Neuron (in vitro differentiated cells): ENCODE data around the gene MED27.

Experiments used
- H2AFZ ChIP-seq: one replicate; pipeline ENCODE4 v1.6.1; 2013; ENCODE audit warnings: low read depth, mild to moderate bottlenecking, inconsistent platforms, low read length, moderate library complexity
- H3K27me3 ChIP-seq: one replicate; pipeline ENCODE4 v1.6.1; 2013; ENCODE audit warnings: low read length; ENCODE audit not compliant: insufficient read depth
- H3K36me3 ChIP-seq: one replicate; pipeline ENCODE4 v1.6.1; 2013; ENCODE audit warnings: low read length; ENCODE audit not compliant: insufficient read depth
- H3K4me1 ChIP-seq: one replicate; pipeline ENCODE4 v1.6.1; 2013; ENCODE audit warnings: low read length; ENCODE audit not compliant: insufficient read depth
- H3K4me3 ChIP-seq: 2 replicates; pipeline ENCODE4 v1.5.1; 2013; ENCODE audit warnings: mild to moderate bottlenecking, low read length, moderate library complexity
- H3K9me3 ChIP-seq: one replicate; pipeline ENCODE4 v1.6.1; 2013; ENCODE audit warnings: low read length

MED27 gene, protein sequence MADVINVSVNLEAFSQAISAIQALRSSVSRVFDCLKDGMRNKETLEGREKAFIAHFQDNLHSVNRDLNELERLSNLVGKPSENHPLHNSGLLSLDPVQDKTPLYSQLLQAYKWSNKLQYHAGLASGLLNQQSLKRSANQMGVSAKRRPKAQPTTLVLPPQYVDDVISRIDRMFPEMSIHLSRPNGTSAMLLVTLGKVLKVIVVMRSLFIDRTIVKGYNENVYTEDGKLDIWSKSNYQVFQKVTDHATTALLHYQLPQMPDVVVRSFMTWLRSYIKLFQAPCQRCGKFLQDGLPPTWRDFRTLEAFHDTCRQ

DNA sequence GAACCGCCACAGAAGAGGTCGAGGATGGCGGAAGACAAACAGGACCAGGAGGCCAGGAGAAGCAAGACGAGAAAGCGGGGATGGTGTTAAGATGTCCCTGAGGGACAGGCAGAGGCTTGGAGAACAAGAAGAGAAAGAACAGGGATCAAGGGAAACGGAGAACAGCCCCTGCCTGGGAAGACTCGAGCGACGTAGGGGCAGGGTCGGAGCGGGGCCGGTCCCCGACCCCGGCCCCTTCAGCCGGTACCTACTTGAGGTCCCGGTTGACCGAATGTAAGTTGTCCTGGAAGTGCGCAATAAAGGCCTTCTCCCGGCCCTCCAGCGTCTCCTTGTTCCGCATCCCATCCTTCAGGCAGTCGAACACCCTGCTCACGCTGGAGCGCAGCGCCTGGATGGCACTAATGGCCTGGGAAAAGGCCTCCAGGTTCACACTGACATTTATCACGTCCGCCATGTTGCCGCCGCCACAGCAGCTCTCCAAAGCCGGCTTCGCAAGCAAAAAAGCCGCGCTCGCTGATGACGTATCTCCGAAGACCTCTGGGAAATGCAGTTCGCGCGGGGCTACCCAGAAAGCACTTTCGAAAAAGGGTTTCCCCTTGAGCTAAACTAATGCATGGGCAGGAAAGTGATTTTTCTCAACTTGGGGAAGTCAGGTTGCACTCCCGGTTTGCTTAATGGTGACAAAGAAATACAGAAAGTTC, at the start of gene MED27:
MED27 (minus strand) TSS at position 477 of the 701 bp plus-strand sequence; CDS start at position 454, 23 bp downstream.
- peaks cover 13% of the 10 kb centered on the region for H3K36me3 ChIP-seq
- peaks cover 15% of the 10 kb centered on the region for H3K4me1 ChIP-seq

DNA sequence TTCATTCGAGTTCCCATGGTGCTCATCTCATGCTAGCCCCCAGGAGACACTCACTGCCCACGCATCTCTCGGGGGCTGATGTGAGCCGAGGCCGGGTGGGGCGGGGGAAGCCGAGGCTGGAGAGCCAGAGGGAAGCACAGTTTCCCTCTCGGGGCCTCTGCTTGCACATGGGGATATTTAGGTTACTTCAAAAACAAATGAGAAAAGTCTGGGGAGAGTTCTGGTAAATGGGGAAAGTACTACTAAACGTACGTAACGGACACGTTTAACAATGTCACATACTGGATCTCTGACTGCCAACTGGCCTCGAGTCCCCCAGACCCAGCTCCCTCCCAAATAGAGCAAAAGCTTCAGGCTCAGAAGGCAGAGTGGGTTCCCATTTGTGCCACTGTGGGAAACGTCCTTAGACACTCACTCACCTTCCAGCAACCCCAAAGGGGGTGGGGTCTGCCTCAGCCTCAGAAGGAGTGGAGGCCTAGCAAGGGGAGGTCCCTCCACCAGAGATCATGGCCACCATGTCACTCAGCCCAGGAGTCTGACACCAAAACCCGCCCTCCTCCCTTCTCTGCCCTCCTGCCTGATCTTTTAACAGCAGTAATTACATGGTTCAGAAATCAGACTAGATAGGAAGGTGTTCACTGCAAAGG, 48.3 kb upstream of the MED27 start:
- no peaks in the 10 kb centered on the region for H3K36me3 ChIP-seq
- peaks cover 38% of the 10 kb centered on the region for H3K27me3 ChIP-seq
- no peaks in the 10 kb centered on the region for H3K9me3 ChIP-seq
- no peaks in the 10 kb centered on the region for H3K4me1 ChIP-seq
- no peak overlapping the region for H2AFZ ChIP-seq
- no peak overlapping the region for H3K4me3 ChIP-seq

More for the DNA sequence above, at the start of gene MED27:
- Histone ChIP-seq H2AFZ (peak within 1 kb of the TSS; percentile 85), H3K9me3 (no peaks in the 10 kb centered on the region), H3K27me3 (no peaks in the 10 kb centered on the region), H3K4me3 (peak within 1 kb of the TSS; percentile 79)

DNA sequence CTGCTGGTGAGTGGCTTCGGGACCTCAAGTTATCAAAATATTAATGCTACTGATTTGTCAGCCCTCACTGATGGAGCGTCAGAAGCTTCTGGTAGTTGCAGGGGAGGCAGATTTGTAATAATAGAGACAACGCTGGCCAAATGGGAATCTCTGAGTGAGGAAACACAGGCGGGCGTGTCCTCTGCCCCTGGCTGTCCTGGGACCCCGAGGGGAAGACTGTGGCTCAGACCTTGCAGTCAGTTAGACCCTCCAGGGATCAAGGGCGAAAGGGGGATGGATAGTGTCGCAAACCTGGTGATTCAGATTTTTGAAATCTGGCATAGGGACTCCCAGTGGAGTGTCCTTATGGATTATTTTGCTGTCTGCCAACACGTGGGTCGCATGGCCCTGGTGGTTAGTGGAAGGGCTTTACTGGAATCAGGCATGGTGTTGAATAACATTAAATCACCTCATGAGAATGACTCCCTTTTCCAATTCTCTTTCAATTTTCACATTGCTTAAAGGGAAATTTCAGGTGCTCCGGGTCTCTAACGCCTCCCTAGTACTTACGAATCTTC, 47.1 kb upstream of the MED27 start:
- Histone ChIP-seq H3K36me3 (no peaks in the 10 kb centered on the region), H2AFZ (no peak overlapping the region), H3K4me3 (no peak overlapping the region), H3K27me3 (peaks cover 47% of the 10 kb centered on the region), H3K9me3 (no peaks in the 10 kb centered on the region), H3K4me1 (no peaks in the 10 kb centered on the region)

GRCh38 chr9:132125944-132126679, 46.4 kb upstream of the MED27 start:
- H3K27me3 ChIP-seq: peaks cover 46% of the 10 kb centered on the region
- H3K4me1 ChIP-seq: no peaks in the 10 kb centered on the region
- H2AFZ ChIP-seq: no peak overlapping the region
- no peaks in the 10 kb centered on the region for H3K36me3 ChIP-seq
- H3K4me3 ChIP-seq: no peak overlapping the region
- no peaks in the 10 kb centered on the region for H3K9me3 ChIP-seq

DNA sequence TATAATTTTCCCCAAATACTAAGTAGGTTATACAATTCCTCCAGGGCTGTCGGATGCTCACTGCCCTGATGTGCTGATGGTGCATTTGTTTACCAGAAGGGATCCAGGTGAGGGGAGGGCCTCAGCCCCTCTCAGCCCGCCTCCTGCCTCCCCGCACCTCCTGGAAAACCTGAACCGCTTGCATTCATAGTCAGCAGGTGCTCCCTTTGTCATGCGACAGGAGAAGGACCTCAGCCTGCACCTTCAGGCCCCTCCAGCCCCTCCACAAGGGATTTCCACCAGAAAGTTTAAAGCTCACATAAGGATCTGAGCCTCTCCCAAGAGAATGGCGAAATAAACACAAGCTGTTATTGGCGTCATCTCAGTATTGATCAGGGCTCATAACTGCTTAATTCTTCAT, 45.7 kb upstream of the MED27 start:
- no peak overlapping the region for H2AFZ ChIP-seq
- H3K4me3 ChIP-seq: no peak overlapping the region
- peaks cover 43% of the 10 kb centered on the region for H3K27me3 ChIP-seq
- no peaks in the 10 kb centered on the region for H3K9me3 ChIP-seq
- H3K4me1 ChIP-seq: no peaks in the 10 kb centered on the region
- no peaks in the 10 kb centered on the region for H3K36me3 ChIP-seq

DNA sequence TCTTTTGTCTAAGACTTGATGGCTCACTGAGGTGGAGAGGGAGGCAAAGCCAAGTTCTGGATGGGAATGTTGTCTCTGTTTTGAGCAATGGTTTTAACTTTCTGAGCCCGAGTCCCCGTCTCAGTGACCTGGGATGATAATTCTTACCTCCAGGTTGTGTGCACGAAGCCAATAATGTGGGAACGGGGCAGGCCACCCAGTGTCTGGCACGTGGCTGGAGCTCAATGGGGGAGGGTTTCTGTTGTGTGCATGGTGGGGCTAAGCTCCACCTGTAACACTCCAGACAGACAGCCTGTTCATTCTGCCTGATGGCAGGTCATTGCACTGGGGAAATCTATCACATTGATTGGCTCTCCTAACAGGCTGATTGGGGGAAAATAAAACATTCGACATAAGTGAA, 45.1 kb upstream of the MED27 start:
- Histone ChIP-seq H2AFZ (no peak overlapping the region), H3K9me3 (no peaks in the 10 kb centered on the region), H3K36me3 (no peaks in the 10 kb centered on the region), H3K27me3 (peaks cover 43% of the 10 kb centered on the region), H3K4me1 (no peaks in the 10 kb centered on the region), H3K4me3 (no peak overlapping the region)

GRCh38 chr9:132121021-132121420, 41.4 kb upstream of the MED27 start:
- H2AFZ ChIP-seq: no peak overlapping the region
- H3K36me3 ChIP-seq: no peaks in the 10 kb centered on the region
- H3K27me3 ChIP-seq: peaks cover 37% of the 10 kb centered on the region
- H3K4me1 ChIP-seq: no peaks in the 10 kb centered on the region
- no peaks in the 10 kb centered on the region for H3K9me3 ChIP-seq
- H3K4me3 ChIP-seq: no peak overlapping the region

DNA sequence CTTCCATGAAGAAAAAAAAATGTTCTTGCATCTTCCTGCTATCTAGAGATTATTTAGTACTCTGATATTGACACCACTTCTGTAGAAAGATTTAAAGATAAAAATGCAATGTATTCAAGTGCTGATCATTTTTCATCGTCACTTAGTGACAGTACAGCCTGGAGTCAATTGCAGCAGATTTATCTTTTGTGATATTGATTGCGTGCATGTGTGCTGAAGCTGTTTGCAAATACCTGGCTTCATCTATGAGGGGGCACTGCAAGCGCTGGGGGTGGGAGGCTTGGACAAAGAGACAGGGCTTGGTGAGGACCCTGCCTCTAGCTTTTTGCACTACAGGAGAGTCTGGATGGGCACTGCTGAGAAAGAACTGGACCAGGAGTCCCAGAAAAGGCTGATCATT, 38.0 kb upstream of the MED27 start:
- no peaks in the 10 kb centered on the region for H3K9me3 ChIP-seq
- H2AFZ ChIP-seq: no peak overlapping the region
- H3K27me3 ChIP-seq: peaks cover 27% of the 10 kb centered on the region
- no peak overlapping the region for H3K4me3 ChIP-seq
- no peaks in the 10 kb centered on the region for H3K4me1 ChIP-seq
- H3K36me3 ChIP-seq: no peaks in the 10 kb centered on the region

GRCh38 chr9:132116583-132116982, 36.9 kb upstream of the MED27 start:
- Histone ChIP-seq H3K4me1 (no peaks in the 10 kb centered on the region), H2AFZ (no peak overlapping the region), H3K4me3 (no peak overlapping the region), H3K9me3 (no peaks in the 10 kb centered on the region), H3K36me3 (no peaks in the 10 kb centered on the region), H3K27me3 (peaks cover 21% of the 10 kb centered on the region)

DNA sequence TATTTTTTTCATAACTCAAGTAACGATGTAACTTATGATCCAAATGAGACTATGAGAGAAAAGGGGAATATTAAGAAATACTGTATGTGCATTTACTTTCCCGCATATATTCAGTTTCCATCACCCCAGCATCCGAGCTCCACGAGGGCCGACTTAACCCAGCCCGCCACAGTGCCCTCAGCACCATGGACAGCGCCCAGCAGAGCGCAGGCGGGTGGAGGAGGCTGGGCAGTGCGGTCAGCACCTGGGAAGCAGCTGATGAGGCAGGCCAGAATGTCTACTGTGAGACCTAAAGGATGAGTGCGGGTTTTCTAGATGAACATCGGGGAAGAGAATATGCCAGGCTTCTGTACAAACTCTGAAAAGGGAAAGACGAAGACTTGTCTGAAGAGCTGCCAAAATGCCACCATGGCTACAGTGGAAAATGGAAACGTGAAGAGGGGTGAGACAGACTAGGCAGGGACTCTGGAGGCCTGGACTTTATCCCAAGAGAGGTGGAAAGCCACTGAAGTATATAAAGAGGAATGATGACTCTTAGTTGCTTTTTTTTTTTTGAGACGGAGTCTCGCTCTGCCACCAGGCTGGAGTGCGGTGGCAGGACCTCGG, 34.5 kb upstream of the MED27 start:
- Histone ChIP-seq H3K27me3 (peaks cover 21% of the 10 kb centered on the region), H2AFZ (no peak overlapping the region), H3K4me1 (no peaks in the 10 kb centered on the region), H3K36me3 (no peaks in the 10 kb centered on the region), H3K9me3 (no peaks in the 10 kb centered on the region), H3K4me3 (no peak overlapping the region)

DNA sequence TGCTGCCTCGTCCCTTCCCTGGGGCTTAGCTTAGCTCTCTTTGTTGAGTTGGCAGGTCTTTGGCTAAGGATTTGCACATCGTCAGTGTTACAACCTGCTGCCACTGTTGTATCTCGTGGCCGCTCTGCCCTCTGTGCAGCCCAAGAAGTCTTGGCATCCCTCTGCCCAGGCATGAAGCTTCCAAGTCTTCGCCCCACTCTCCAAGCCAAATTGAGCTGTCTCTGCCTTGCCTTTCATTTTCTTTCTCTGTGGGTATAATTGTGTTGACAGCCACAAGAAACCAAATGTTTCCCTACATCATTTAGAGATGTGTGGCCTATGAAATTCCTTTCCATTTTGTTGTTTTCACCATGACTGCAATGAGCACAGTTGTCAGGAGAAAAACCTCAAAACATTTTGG, 29.6 kb upstream of the MED27 start:
- no peak overlapping the region for H3K4me3 ChIP-seq
- H3K27me3 ChIP-seq: peaks cover 7% of the 10 kb centered on the region
- no peaks in the 10 kb centered on the region for H3K4me1 ChIP-seq
- no peak overlapping the region for H2AFZ ChIP-seq
- no peaks in the 10 kb centered on the region for H3K9me3 ChIP-seq
- H3K36me3 ChIP-seq: no peaks in the 10 kb centered on the region

GRCh38 chr9:132108728-132109127, 29.1 kb upstream of the MED27 start:
- peaks cover 6% of the 10 kb centered on the region for H3K27me3 ChIP-seq
- no peaks in the 10 kb centered on the region for H3K9me3 ChIP-seq
- H3K4me1 ChIP-seq: no peaks in the 10 kb centered on the region
- no peaks in the 10 kb centered on the region for H3K36me3 ChIP-seq
- no peak overlapping the region for H2AFZ ChIP-seq
- H3K4me3 ChIP-seq: no peak overlapping the region
